SK-N-SH treated with all-trans-retinoic acid at 6 μM for 48 hours (cell line): Measurements from ENCODE around the gene FYN.

ENCODE experiments used
- ARNTL ChIP-seq: fragments of 450-650 bp; formaldehyde crosslinking; IDR thresholded peaks from 2 replicates; pipeline ENCODE4 v1.5.0; 2020; ENCODE audit warnings: low read depth, mild to moderate bottlenecking, moderate library complexity, borderline replicate concordance
- BACH2 ChIP-seq: fragments of 250-450 bp; sonication (Bioruptor Pico); IDR thresholded peaks from 2 replicates; pipeline ENCODE4 v1.9.0; 2021; ENCODE audit warnings: mild to moderate bottlenecking, borderline replicate concordance
- CREB5 ChIP-seq: fragments of 250-450 bp; sonication (Bioruptor Pico); IDR thresholded peaks from 2 replicates; pipeline ENCODE4 v1.5.1; 2020; ENCODE audit warnings: low read depth, mild to moderate bottlenecking, moderate library complexity
- PPARA ChIP-seq: fragments of 250-450 bp; sonication (Bioruptor Pico); IDR thresholded peaks from 2 replicates; pipeline ENCODE4 v1.5.0; 2020; ENCODE audit warnings: mild to moderate bottlenecking, borderline replicate concordance
- RARB ChIP-seq: fragments of 250-450 bp; sonication (Bioruptor Pico); IDR thresholded peaks from 2 replicates; pipeline ENCODE4 v1.8.0; 2021; ENCODE audit warnings: mild to moderate bottlenecking, moderate library complexity
- TOX ChIP-seq: fragments of 250-450 bp; sonication (Bioruptor Pico); IDR thresholded peaks from 2 replicates; pipeline ENCODE4 v1.8.0; 2021; ENCODE audit warnings: mild to moderate bottlenecking, moderate library complexity, borderline replicate concordance
- ZFP3 ChIP-seq: fragments of 250-450 bp; sonication (Bioruptor Pico); IDR thresholded peaks from 2 replicates; pipeline ENCODE4 v1.5.0; 2020; ENCODE audit warnings: mild to moderate bottlenecking, moderate library complexity
- ZNF565 ChIP-seq: fragments of 450-650 bp; formaldehyde crosslinking; conservative IDR thresholded peaks from 2 replicates; pipeline ENCODE4 v1.5.0; 2020; ENCODE audit warnings: low read depth, mild to moderate bottlenecking, moderate library complexity
- ZNF8 ChIP-seq: fragments of 450-650 bp; formaldehyde crosslinking; IDR thresholded peaks from 2 replicates; pipeline ENCODE4 v1.5.0; 2020; ENCODE audit warnings: mild to moderate bottlenecking, moderate library complexity
- TF ChIP-seq, protein P1 (sequence below): fragments of 250-450 bp; sonication (Bioruptor Pico); IDR thresholded peaks from 2 replicates; pipeline ENCODE4 v1.5.0; 2020; ENCODE audit warnings: mild to moderate bottlenecking, moderate library complexity

GRCh38 chr6:111727041-111727440 lies 146.2 kb downstream of the FYN start:
- TF ChIP-seq ZNF565 (CRISPR knock-in tag) (no peak), BACH2 (CRISPR knock-in tag) (no peak), RARB (CRISPR knock-in tag) (no peak), CREB5 (CRISPR knock-in tag) (no peak), PPARA (CRISPR knock-in tag) (no peak), ZFP3 (CRISPR knock-in tag) (no peak), TOX (no peak), ARNTL (CRISPR knock-in tag) (no peak), ZNF8 (CRISPR knock-in tag) (no peak)
- TF ChIP-seq, protein P1, sequence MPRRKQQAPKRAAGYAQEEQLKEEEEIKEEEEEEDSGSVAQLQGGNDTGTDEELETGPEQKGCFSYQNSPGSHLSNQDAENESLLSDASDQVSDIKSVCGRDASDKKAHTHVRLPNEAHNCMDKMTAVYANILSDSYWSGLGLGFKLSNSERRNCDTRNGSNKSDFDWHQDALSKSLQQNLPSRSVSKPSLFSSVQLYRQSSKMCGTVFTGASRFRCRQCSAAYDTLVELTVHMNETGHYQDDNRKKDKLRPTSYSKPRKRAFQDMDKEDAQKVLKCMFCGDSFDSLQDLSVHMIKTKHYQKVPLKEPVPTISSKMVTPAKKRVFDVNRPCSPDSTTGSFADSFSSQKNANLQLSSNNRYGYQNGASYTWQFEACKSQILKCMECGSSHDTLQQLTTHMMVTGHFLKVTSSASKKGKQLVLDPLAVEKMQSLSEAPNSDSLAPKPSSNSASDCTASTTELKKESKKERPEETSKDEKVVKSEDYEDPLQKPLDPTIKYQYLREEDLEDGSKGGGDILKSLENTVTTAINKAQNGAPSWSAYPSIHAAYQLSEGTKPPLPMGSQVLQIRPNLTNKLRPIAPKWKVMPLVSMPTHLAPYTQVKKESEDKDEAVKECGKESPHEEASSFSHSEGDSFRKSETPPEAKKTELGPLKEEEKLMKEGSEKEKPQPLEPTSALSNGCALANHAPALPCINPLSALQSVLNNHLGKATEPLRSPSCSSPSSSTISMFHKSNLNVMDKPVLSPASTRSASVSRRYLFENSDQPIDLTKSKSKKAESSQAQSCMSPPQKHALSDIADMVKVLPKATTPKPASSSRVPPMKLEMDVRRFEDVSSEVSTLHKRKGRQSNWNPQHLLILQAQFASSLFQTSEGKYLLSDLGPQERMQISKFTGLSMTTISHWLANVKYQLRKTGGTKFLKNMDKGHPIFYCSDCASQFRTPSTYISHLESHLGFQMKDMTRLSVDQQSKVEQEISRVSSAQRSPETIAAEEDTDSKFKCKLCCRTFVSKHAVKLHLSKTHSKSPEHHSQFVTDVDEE (CRISPR knock-in tag): no peak
